ENCODE data around the gene GPBP1L1.
"Not testable (repeated sequence)": the region's sequence is repeated elsewhere in the genome, so short reads cannot be mapped to it uniquely, and the experiment has no call there.

Gene GPBP1L1

GRCh38 chr1:45686288-45687013, at the start of gene GPBP1L1:
Gene GPBP1L1 (minus strand): TSS chr1:45686533. CDS start chr1:45659087, 27,446 bp downstream.
- peak; percentile 99 for DNase-seq

DNA sequence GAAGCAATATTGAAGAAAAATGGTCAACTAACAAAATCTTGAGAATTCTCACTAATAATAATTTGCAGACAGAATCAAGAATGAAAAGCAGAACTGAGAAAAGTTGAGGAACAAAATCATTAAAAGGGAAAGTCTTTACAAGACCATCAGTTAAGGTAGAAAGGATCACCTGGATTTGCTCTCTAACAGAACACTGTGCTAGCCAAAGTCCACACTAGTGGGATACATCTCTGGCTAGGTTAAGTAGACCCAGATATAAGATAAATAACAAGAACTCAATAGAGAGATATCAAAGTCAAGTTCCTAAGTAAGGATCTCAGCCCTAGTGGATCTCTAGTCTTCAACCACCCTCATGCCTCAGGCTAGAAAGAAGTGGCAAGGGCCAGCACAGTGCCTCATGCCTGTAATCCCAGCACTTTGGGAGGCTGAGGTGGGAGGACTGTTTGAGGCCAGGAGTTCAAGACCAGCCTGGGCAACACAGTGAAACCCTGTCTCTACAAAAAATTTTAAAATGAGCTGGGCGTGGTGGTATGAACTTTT, 44.5 kb upstream of the GPBP1L1 start:
- no peak for DNase-seq

- no peak for DNase-seq
Observed at GRCh38 chr1:45730075-45730779, 43.9 kb upstream of the GPBP1L1 start.

GRCh38 chr1:45726007-45726406, 39.7 kb upstream of the GPBP1L1 start:
- DNase-seq: not testable (repeated sequence)

DNA sequence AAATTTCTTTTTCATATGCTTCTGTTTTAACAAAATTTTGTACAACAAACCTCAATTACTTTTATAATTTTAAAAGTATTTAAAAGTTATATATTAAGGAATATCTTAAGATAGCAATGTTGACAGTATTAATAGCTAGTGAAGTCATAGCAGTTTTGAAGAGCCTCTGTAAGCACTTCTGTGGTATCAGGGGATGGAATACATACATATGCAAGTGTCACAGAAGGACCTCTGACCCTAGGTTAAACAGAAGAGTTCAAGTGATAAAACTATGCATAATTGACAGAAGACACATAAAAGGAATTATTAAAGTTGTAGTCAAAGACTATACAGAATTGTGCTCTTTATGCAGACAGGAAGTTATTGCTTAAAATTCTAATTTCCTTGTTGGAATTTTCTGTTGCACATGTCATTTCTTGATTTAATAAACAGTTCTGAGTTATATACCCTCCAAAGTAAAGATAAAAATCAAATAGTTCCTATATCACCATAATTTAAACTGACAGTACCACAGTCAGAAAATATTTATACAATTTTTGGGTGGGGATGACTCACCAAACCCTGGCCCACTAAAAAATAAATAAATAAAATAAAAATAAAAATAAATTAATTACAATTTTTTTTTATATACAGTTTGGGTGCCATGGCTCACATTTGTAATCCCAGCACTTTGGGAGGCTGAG, 37.1 kb upstream of the GPBP1L1 start:
- no peak for DNase-seq

- DNase-seq: no peak
Observed at GRCh38 chr1:45722809-45723208, 36.5 kb upstream of the GPBP1L1 start.

- no peak for DNase-seq
Observed at GRCh38 chr1:45721207-45721606, 34.9 kb upstream of the GPBP1L1 start.

- no peak for DNase-seq
Observed at GRCh38 chr1:45718289-45718688, 32.0 kb upstream of the GPBP1L1 start.

DNA sequence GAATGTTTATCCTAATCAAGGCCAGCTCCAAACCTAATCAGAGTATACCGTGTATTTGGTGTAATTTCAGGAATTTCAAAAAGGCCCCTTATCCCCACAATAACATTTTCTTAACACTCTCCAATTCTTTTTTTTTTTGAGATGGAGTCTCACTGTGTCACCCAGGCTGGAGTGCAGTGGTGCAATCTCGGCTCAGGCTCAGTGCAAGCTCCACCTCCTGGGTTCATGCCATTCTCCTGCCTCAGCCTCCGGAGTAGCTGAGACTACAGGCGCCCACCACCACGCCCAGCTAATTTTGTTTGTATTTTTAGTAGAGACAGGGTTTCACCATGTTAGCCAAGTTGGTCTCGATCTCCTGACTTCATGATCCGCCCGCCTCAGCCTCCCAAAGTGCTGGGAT, 31.1 kb upstream of the GPBP1L1 start:
- not testable (repeated sequence) for DNase-seq

DNA sequence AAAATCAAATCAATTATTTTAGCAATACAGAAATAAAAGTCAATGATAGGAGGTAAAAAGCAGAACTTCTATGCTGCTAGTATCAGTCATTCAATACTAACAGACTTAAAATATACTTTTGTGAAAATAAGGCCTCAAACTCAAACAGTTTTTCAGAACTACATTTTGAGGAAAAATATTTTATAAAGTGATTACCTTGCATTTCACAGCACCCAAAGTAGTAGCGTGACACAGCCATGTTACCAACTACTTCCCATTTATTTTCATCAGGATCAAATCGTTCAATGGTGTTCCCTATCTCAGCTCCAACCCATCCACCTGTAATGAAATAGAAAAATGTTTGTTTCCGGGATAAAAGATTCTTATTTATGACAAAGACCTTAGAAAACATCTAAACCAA, 30.4 kb upstream of the GPBP1L1 start:
- no peak for DNase-seq

DNA sequence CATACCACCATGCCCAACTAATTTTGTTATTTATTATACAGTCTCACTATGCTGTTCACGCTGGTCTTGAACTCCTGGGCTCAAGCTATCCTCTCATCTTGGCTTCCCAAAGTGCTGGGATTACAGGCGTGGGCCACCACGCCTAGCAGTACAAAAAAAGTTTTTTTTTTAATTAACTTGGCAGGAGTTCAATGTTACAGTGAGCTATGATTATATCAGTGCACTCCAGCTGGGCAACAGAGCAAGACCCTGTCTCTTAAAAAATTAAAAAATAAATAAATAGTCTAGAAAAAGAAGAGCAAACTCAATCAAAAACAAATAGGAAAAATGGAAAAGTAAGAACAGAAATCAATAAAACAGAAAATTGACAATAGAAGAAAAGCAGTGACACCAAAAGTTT, 27.4 kb upstream of the GPBP1L1 start:
- no peak for DNase-seq

DNA sequence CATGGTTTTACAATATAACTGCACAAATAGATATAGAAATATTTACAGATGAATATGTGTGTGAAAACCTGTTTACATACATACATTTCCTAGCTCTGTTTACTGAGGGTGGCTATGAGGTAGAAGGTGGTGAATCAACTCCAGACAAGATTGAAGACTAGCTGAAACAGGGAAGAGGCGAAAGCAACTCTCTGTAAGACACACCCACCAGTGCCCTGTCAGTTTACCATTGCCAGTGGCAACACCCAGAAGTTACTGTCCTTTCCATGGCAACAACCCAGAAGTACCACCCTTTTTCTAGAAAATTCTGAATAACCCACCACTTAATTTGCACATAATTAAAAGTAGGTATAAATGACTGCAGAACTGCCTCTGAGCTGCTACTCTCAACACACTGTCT, 18.3 kb upstream of the GPBP1L1 start:
- DNase-seq: no peak

DNA sequence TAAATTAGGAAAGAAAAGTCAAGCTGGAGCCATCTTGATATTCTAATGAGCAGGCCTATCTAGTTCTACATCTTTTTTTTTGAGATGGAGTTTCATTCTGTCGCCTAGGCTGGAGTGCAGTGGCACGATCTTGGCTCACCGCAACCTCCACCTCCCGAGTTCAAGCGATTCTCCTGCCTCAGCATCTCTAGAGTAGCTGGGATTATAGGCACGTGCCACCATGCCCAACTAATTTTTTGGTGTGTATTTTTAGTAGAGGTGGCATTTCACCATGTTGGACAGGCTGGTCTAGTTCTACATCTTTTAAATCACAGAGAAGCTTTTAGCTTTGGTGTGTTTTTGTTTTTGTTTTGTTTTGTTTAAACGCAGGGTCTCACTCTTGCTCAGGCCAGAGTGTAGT, 8.5 kb upstream of the GPBP1L1 start:
- DNase-seq: no peak

GRCh38 chr1:45693811-45694210, 7.5 kb upstream of the GPBP1L1 start:
- DNase-seq: not testable (repeated sequence)

DNA sequence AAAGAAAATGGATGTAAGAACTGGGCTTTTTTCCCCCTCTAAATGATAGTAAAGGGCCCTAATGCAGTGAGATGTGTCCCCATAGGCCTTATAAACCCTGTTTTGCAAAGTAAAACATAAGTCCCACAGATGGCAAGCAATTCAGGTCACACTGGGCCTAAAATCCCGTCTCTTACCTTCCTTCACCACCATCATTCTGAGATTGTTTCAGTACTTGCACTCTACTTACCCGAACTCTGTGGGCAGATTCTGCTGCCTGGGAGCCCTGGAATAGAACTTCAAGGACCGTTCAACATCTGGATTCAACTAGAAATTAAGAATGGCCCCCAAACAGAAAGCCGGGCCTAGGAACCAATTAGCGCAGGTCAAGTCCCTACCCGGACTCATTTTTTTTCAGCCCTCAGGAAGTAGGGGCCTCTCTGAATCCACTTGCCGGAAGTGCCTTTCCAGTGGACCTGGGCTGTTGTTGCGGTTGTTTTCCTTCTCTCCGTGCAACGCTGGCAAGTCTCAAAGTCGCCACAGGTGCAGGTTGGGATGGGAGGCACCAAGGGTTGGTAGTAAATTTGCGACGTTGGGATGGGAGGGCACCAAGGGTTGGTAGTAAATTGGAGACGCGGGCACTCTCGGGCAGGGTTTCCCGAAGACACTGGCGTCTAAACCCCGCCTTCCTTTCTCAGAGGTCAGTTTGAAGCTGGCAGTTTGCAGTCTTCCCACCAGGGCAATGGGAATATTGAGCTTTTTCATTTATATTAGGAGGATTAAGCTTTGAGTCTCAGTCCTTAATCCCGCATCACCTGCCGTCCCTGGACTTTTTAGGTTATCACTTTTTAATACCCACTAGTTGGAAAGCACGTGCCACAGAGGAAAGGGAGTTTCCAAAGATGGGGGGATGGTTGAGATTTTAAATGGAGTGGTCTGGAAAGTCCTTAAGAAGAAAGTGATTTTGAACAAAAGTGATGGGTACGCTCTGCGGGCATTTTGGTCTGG, 1.7 kb upstream of the GPBP1L1 start, which contains the start of gene TMEM69:
Gene TMEM69 (plus strand): TSS at position 428 of the 987 bp plus-strand sequence. CDS start 2,888 bp downstream, outside the sequence.
- DNase-seq: peak; percentile 88

DNA sequence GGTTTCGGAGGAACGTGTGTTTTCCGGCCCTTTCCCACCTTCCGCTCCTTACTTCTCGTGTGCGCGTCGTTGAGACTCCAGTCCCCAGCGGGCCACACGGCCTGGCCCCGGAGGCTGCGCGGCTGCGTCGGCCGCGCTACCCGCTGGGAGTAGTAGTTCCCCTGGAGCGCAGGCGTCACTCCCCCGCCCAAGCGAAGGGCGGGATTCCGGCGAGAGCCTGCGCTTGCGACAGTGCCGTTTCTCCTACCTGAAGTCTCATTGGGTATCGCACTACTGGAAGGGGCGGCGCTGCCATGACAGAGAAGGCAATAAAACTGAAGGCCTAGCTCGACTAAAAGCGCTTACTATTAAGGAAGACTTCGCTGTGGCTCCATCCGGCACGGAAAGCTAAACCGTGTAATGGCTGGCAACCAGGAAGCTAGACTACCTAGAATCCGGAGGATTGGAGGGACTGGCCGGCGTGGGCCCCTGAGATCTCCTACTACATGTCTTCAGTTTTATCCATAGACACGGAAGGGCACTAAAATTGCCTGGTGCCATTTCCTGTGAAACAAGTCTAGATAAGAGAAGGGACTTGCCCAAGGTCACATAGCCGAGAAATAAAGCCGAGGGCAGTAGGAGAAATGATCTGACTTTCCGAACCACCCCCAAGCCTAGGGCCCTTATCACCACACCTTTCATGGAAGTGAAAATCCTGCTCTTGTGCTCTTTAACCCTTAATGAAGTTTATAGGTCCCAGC, 851 bp upstream of the GPBP1L1 start:
- DNase-seq: peak; percentile 99

- DNase-seq: peak; percentile 53
Observed at GRCh38 chr1:45686015-45686287, 382 bp downstream of the GPBP1L1 start.

- DNase-seq: peak; percentile 3
Observed at GRCh38 chr1:45685308-45686014, 872 bp downstream of the GPBP1L1 start.

- no peak for DNase-seq
Observed at GRCh38 chr1:45684402-45684801, 1.9 kb downstream of the GPBP1L1 start.

GRCh38 chr1:45682942-45683341, 3.4 kb downstream of the GPBP1L1 start:
- DNase-seq: no peak

DNA sequence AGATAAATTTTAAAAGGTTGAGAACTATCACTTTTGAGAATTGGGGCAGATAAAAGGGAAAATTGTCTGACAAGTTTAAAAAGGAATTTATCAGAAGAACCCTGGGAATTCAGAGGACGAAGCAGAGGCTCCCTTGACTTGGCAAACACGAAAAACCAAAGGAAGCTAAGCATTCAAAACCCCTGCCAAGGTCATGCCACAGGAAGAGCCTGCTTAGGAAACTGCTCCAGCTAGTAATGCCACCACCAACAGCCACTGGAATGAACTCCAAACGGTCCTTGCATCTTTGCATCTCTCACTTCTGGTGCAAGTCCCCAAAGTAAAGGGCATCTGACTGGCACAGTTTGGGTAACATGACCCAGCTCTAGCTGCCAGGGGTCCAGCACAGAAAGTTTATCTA, 7.2 kb downstream of the GPBP1L1 start:
- no peak for DNase-seq
